ENCODE data around the gene CELSR1. TPM values are rescaled to one million over a fixed set of nuclear protein-coding genes. Genes with fewer than 3 reads are reported as not detected.

Gene CELSR1
- total RNA-seq, 1 experiment from 2014 or later = 19.6 TPM

- Histone ChIP-seq H3K4me1 (ENCODE audit: control insufficient read depth in 1 of 2, insufficient read depth in 2 of 2, low read length in 2 of 2) (peaks cover 7 to 28% of the 10 kb centered on the region in 2 experiments), H3K4me3 (replicated peaks in 1 of 2; ENCODE audit: low read depth in 1 of 2, low read length in 2 of 2) (0 out of 4 replicates have a peak overlapping the region, but pooled peaks of 1 of the 2 experiments have one; percentile 1), H3K9me3 (ENCODE audit: control insufficient read depth in 1 of 2, insufficient read depth in 1 of 2, low read depth in 1 of 2, low read length in 2 of 2) (no peaks in the 10 kb centered on the region), H3K36me3 (ENCODE audit: control insufficient read depth in 1 of 2, insufficient read depth in 2 of 2, low read length in 2 of 2) (no peaks in the 10 kb centered on the region), H4K20me1 (ENCODE audit: insufficient read depth) (no peaks in the 10 kb centered on the region), H3K9me2 (ENCODE audit: insufficient read depth) (no peaks in the 10 kb centered on the region), H3K27ac (ENCODE audit: low read depth, low read length) (peak overlapping the region; percentile 30; the same call in 1 of the 2 replicates), H3K79me2 (ENCODE audit: insufficient read depth, low read length) (peaks cover 3% of the 10 kb centered on the region; the same call in 1 of the 2 replicates), H3K4me2 (ENCODE audit: low read length) (peak overlapping the region; percentile 54), H3K9ac (ENCODE audit: low read length) (peak overlapping the region; percentile 28), H3K27me3 (ENCODE audit: insufficient read depth, low read length) (no peaks in the 10 kb centered on the region), H2AFZ (ENCODE audit: low read depth, low read length, poor library complexity, severe bottlenecking) (no peak overlapping the region)
- ChIA-PET POLR2A (interaction anchor here (0.5 kb wide), 1 partner anchor 18 kb away, joined by 3 read pairs; no protein-coding TSS in a partner anchor), CTCF (interaction anchor here (0.7 kb wide), 1 partner anchor 37 kb away, joined by 3 read pairs; no protein-coding TSS in a partner anchor), RAD21 (ENCODE audit: low non-redundant PET in 1 of 2, low total read pairs in 2 of 2, uncharacterized antibody in 2 of 2, unreplicated experiment in 2 of 2) (interaction anchor here in 1 of 2 experiments (0.7 kb wide), 1 partner anchor 12 kb away, joined by 6 read pairs; no protein-coding TSS in a partner anchor)
- intact Hi-C loops (cut with micrococcal nuclease) = no loop called here
- BruUV-seq (replicated peaks) = no TSS peak
- DNase-seq (ENCODE audit: low read depth, low spot score) = no peak
- peak; percentile 77 for ATAC-seq
- TF ChIP-seq ATF3 (IDR thresholded peaks at IDR 0.05) (no peak), CBX3 (IDR thresholded peaks at IDR 0.05; ENCODE audit: low read depth) (no peak), ZNF274 (IDR thresholded peaks at IDR 0.05; ENCODE audit: low read depth, low read length) (no peak), ZBTB33 (IDR thresholded peaks at IDR 0.05; ENCODE audit: extremely low read depth, insufficient replicate concordance, low read length) (no peak), CTCF (IDR thresholded peaks at IDR 0.05 in 2 of 3, conservative IDR thresholded peaks at IDR 0.05 in 1 of 3; ENCODE audit: borderline replicate concordance in 1 of 3, insufficient read depth in 1 of 3, low read depth in 2 of 3, low read length in 2 of 3) (no peak), FOSL1 (IDR thresholded peaks at IDR 0.05; ENCODE audit: low read depth) (peak; percentile 50; the same call in 1 of the 2 replicates), CEBPB (IDR thresholded peaks at IDR 0.05; ENCODE audit: low read depth) (no peak), JUND (IDR thresholded peaks at IDR 0.05) (peak; percentile 47; the same call in 1 of the 2 replicates), SRF (IDR thresholded peaks at IDR 0.05; ENCODE audit: low read depth) (no peak), EZH2phosphoT487 (IDR thresholded peaks at IDR 0.05; ENCODE audit: borderline replicate concordance) (no peak), EZH2 (IDR thresholded peaks at IDR 0.05) (no peak), ZFX (IDR thresholded peaks at IDR 0.05) (no peak), SP1 (IDR thresholded peaks at IDR 0.05; ENCODE audit: low read depth) (peak; percentile 29; the same call in 1 of the 2 replicates), MAX (IDR thresholded peaks at IDR 0.05) (no peak), POLR2A (IDR thresholded peaks at IDR 0.05; ENCODE audit: borderline replicate concordance, extremely low read depth, insufficient read depth, insufficient read length) (no peak), ELF1 (IDR thresholded peaks at IDR 0.05; ENCODE audit: borderline replicate concordance, low read depth) (no peak), SIN3A (IDR thresholded peaks at IDR 0.05; ENCODE audit: low read depth) (no peak), POLR2AphosphoS5 (IDR thresholded peaks at IDR 0.05; ENCODE audit: low read depth, low read length) (no peak), TCF7L2 (IDR thresholded peaks at IDR 0.05; ENCODE audit: borderline replicate concordance, extremely low read depth, insufficient read depth, insufficient read length) (no peak), EGR1 (IDR thresholded peaks at IDR 0.05; ENCODE audit: low read depth) (no peak), REST (IDR thresholded peaks at IDR 0.05; ENCODE audit: low read depth) (no peak)
These were observed 35.7 kb downstream of the CELSR1 start for GRCh38 chr22:46501701-46502100.
